ENCODE measurements around the gene DACT1.

DNA sequence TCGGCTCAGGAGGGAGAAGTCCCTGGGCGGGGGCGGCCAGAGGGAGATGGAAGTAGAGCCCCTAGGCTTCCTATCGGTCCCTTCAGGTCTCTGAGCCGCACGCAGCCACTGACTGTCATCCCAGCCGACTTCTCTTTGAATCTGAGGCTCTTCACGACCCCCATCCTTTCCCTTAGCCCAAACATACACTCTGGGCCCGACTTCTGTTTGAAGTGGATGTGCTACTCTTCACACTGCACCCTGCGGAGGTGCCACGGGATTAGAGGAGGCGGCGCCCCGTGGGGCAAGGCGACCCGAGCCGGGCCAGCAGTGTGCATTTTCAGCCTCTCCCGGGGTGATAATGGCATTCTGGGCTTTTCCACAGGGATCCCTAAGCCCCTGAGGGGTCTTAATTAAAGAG is 6.0 kb upstream of the DACT1 start:
- TF ChIP-seq, protein P1, sequence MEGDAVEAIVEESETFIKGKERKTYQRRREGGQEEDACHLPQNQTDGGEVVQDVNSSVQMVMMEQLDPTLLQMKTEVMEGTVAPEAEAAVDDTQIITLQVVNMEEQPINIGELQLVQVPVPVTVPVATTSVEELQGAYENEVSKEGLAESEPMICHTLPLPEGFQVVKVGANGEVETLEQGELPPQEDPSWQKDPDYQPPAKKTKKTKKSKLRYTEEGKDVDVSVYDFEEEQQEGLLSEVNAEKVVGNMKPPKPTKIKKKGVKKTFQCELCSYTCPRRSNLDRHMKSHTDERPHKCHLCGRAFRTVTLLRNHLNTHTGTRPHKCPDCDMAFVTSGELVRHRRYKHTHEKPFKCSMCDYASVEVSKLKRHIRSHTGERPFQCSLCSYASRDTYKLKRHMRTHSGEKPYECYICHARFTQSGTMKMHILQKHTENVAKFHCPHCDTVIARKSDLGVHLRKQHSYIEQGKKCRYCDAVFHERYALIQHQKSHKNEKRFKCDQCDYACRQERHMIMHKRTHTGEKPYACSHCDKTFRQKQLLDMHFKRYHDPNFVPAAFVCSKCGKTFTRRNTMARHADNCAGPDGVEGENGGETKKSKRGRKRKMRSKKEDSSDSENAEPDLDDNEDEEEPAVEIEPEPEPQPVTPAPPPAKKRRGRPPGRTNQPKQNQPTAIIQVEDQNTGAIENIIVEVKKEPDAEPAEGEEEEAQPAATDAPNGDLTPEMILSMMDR (conservative IDR thresholded peaks at IDR 0.05 in 1 of 2, IDR thresholded peaks at IDR 0.05 in 1 of 2; ENCODE audit: low read depth in 1 of 2, low read length in 2 of 2): no peak
- TF ChIP-seq EZH2 (IDR thresholded peaks at IDR 0.05; ENCODE audit: low read length, missing control alignments): no peak

All from fibroblast of lung (primary cell).